ENCODE data around the gene PEAK3.

The PEAK3 gene

GRCh38 chr19:2296141-2296540 is 14.2 kb upstream of the PEAK3 start:
- in situ Hi-C loops (cut with MboI; ENCODE audit: low pct_unique_long_range_greater_than_20kb, low sequenced_read_pairs, unreplicated experiment), result no loop called here
- DNase-seq (ENCODE audit: low spot score), result no peak
- TF ChIP-seq, protein P1, sequence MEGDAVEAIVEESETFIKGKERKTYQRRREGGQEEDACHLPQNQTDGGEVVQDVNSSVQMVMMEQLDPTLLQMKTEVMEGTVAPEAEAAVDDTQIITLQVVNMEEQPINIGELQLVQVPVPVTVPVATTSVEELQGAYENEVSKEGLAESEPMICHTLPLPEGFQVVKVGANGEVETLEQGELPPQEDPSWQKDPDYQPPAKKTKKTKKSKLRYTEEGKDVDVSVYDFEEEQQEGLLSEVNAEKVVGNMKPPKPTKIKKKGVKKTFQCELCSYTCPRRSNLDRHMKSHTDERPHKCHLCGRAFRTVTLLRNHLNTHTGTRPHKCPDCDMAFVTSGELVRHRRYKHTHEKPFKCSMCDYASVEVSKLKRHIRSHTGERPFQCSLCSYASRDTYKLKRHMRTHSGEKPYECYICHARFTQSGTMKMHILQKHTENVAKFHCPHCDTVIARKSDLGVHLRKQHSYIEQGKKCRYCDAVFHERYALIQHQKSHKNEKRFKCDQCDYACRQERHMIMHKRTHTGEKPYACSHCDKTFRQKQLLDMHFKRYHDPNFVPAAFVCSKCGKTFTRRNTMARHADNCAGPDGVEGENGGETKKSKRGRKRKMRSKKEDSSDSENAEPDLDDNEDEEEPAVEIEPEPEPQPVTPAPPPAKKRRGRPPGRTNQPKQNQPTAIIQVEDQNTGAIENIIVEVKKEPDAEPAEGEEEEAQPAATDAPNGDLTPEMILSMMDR (IDR thresholded peaks at IDR 0.05; ENCODE audit: extremely low read depth, insufficient read depth, missing control alignments), result no peak

GRCh38 chr19:2294687-2295335 is 12.8 kb upstream of the PEAK3 start:
- no peak for DNase-seq (ENCODE audit: low spot score)
- TF ChIP-seq, protein P1 (IDR thresholded peaks at IDR 0.05; ENCODE audit: extremely low read depth, insufficient read depth, missing control alignments), result no peak
- in situ Hi-C loops (cut with MboI; ENCODE audit: low pct_unique_long_range_greater_than_20kb, low sequenced_read_pairs, unreplicated experiment), result no loop called here

DNA sequence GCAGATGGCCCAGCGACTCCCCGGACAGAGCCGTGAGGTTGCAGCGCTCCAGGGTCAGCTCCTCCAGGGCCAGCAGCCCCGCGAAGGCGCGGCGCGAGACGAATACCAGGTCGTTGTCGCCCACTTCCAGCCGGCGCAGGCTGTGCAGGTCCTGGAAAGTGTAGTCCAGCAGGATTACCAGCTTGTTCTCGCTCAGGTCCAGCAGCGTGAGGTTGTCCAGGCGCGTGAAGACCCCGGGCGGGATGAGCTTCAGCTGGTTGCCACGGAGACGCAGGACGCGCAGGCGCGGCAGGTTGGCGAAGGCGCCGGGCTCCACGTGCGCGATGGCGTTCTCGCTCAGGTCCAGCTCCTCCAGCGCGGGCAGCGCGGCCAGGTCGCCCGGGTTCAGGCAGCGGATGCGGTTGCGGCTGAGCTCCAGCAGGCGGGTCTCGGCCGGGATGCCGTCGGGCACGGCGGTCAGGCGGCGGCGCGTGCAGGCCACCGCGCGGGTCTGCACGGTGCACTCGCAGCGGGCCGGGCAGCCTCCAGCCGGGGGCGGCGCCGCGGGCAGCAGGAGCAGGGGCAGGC is 9.3 kb upstream of the PEAK3 start:
- in situ Hi-C loops (cut with MboI; ENCODE audit: low pct_unique_long_range_greater_than_20kb, low sequenced_read_pairs, unreplicated experiment), result no loop called here

DNA sequence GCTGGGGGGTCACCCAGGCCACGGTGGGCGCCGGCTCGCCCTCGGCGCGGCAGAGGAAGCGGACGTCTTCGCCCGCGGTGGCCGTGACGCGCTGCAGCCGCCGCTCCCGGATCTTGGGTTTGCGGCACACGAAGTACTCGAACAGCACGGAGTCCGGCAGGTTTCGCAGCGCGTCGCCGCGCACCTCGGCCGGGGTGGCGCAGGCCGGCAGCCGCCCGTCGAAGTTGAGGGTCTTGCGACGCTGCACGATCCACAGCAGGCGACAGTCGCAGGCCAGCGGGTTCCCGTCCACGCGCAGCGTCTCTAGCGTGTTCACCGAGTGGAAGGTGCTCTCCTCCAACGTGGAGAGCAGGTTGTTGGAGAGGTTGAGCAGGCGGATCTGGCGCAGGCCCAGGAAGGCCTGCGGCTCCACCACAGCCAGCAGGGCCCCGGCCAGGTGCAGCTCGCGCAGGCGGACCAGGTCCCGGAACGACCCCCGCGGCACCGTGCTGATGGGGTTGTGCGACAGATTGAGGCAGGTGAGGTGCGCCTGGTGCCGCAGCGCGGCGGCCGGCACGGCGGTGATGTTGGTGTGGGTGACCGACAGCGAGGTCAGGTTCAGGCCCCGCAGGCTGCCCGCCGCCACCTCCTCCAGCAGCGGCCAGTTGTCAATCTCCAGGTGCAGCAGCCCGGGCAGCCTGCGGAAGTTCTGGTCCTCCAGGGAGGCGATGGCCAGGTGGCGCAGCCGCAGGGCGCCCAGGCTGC is 8.6 kb upstream of the PEAK3 start:
- in situ Hi-C loops (cut with MboI; ENCODE audit: low pct_unique_long_range_greater_than_20kb, low sequenced_read_pairs, unreplicated experiment), result no loop called here
- TF ChIP-seq, protein P1 (IDR thresholded peaks at IDR 0.05; ENCODE audit: extremely low read depth, insufficient read depth, missing control alignments), result no peak
- peak; percentile 66 for DNase-seq (ENCODE audit: low spot score)

More for the DNA sequence above, 9.3 kb upstream of the PEAK3 start:
- TF ChIP-seq, protein P1 (IDR thresholded peaks at IDR 0.05; ENCODE audit: extremely low read depth, insufficient read depth, missing control alignments), result no peak
- DNase-seq (ENCODE audit: low spot score), result no peak

DNA sequence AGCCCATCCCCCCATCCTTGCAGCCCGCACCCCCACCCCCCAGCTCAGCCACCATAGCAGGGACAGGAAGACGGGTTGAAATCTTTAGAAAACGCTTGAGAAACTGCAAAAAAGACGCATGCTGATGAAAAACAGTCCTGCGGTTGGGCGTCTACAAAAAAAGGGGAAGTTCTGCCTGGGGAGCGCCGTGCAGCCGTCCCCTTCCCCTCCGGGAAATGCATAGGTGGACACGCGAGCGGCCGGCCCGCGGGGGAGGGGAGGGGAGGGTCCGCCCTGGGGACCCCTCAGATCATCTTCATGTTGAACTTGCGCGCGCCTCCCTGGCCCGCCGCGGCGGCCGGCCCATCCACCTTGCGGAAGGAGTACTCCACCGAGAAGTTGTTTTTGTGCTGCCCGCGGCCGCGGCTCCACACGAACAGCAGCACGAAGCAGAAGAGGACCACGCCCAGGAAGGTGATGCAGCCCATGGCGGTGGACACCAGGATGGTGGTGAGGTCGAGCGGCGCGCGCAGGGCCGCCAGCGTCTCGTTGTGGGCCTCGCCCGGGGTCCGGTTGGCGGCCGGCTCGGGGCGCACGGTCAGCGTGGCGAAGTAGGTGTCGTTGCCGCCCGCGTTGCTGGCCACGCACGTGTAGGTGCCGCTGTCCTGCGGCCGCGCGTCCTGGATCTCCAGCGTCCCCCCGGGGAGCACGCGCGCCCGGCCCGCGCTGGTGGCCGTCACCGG is 7.9 kb upstream of the PEAK3 start:
- in situ Hi-C loops (cut with MboI; ENCODE audit: low pct_unique_long_range_greater_than_20kb, low sequenced_read_pairs, unreplicated experiment), result no loop called here
- peak; percentile 91 for DNase-seq (ENCODE audit: low spot score)
- TF ChIP-seq, protein P1 (IDR thresholded peaks at IDR 0.05; ENCODE audit: extremely low read depth, insufficient read depth, missing control alignments), result no peak
